ENCODE results near the gene SEC14L6. TPM values are rescaled to one million over a fixed set of nuclear protein-coding genes. Genes with fewer than 3 reads are reported as not detected.

The SEC14L6 gene
- total RNA-seq, 1 donor from 2014 or later = 17.2 TPM

- Histone ChIP-seq H3K36me3 (no peaks in the 10 kb centered on the region), H3K9me3 (no peaks in the 10 kb centered on the region), H3K4me3 (no peak overlapping the region), H3K27me3 (peaks cover 25% of the 10 kb centered on the region), H3K4me1 (no peaks in the 10 kb centered on the region), H3K27ac (no peak overlapping the region)
- DNase-seq = no peak
- intact Hi-C loops (cut with DNase I) = no loop called here
- ATAC-seq = no peak
- TF ChIP-seq, protein P1, sequence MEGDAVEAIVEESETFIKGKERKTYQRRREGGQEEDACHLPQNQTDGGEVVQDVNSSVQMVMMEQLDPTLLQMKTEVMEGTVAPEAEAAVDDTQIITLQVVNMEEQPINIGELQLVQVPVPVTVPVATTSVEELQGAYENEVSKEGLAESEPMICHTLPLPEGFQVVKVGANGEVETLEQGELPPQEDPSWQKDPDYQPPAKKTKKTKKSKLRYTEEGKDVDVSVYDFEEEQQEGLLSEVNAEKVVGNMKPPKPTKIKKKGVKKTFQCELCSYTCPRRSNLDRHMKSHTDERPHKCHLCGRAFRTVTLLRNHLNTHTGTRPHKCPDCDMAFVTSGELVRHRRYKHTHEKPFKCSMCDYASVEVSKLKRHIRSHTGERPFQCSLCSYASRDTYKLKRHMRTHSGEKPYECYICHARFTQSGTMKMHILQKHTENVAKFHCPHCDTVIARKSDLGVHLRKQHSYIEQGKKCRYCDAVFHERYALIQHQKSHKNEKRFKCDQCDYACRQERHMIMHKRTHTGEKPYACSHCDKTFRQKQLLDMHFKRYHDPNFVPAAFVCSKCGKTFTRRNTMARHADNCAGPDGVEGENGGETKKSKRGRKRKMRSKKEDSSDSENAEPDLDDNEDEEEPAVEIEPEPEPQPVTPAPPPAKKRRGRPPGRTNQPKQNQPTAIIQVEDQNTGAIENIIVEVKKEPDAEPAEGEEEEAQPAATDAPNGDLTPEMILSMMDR (IDR thresholded peaks at IDR 0.05) = no peak
Measured at GRCh38 chr22:30503551-30503950, 43.0 kb downstream of the SEC14L6 start.

DNA sequence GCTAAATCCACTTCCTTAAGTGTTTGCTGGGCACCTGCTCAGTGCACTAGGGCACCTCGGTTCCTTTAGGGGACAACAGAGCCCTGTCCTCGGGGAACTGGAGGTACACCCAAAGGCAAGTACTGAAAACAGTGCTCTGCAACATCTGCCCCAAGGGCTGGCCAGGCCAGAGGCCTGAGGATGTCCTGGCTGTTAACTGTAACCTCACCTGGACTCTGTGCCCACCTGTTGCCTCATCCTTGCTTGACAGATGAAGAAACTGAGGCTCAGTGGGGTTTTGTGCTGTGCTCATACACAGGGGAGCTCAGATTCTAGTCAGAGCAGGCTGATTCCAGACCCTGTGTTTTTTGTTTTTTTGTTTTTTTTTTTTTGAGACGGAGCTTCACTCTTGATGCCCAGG, 43.6 kb downstream of the SEC14L6 start:
- Histone ChIP-seq H3K9me3 (no peaks in the 10 kb centered on the region), H3K4me1 (no peaks in the 10 kb centered on the region), H3K36me3 (no peaks in the 10 kb centered on the region), H3K27ac (no peak overlapping the region), H3K27me3 (peaks cover 25% of the 10 kb centered on the region), H3K4me3 (no peak overlapping the region)
- no peak for ATAC-seq
- intact Hi-C loops (cut with DNase I) = no loop called here
- TF ChIP-seq, protein P1 (IDR thresholded peaks at IDR 0.05) = no peak
- no peak for DNase-seq

DNA sequence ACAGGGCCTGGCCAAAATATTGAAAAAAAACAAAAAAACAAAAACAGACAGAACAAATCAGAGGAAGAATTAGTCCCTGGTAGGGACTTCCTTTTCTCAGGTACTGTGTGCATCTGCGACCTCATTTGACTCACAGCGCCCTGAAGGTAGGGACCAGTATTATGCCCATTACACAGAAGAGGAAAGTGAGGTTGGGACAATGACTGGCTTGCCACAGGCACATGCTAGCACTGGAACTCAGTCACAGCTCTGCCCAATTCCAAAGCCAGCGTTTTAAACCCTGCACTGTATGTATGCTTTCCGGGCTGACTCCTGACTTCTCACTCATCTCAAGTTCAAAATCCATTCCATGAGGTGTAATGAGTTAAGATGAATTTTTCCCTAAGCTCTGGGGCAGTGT, 44.4 kb downstream of the SEC14L6 start:
- Histone ChIP-seq H3K4me3 (no peak overlapping the region), H3K9me3 (no peaks in the 10 kb centered on the region), H3K27ac (no peak overlapping the region), H3K4me1 (no peaks in the 10 kb centered on the region), H3K36me3 (no peaks in the 10 kb centered on the region), H3K27me3 (peaks cover 25% of the 10 kb centered on the region)
- intact Hi-C loops (cut with DNase I) = no loop called here
- ATAC-seq = no peak
- TF ChIP-seq, protein P1 (IDR thresholded peaks at IDR 0.05) = no peak
- DNase-seq = no peak

GRCh38 chr22:30500628-30501027, 45.9 kb downstream of the SEC14L6 start:
- Histone ChIP-seq H3K27ac (no peak overlapping the region), H3K27me3 (peaks cover 23% of the 10 kb centered on the region), H3K4me3 (no peak overlapping the region), H3K4me1 (no peaks in the 10 kb centered on the region), H3K9me3 (no peaks in the 10 kb centered on the region), H3K36me3 (no peaks in the 10 kb centered on the region)
- no peak for DNase-seq
- TF ChIP-seq, protein P1 (IDR thresholded peaks at IDR 0.05) = no peak
- intact Hi-C loops (cut with DNase I) = no loop called here
- no peak for ATAC-seq

DNA sequence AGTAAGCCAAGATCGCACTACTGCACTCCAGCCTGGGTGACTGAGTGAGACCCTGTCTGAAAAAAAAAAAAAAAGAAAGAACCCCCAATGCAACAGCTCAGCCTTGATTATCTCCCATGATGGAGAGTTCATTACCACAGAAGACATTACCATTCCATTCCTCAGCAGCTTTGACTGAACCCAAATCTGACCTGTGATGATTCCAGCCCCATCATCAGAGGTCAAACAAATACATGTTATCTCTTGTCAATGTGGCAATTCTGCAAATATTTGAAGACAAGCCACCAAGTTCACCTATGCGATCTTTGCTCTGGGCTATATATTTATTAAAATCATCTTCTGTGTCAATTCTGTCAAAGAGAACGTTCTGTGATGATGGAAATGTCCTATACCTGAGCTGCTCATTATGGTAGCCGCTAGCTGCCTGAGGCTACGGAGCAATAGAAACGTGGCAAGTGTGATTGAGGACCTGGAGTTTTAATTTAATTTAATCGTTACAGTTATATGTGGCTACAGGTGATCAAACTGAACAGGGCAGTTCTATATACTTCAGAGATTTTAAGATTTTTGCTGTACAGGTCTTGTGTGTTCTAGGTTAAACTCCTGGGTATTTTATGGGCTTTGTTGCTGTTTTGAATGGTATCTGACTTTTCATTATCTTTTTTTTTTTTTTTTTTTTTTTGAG, 48.9 kb downstream of the SEC14L6 start:
- ATAC-seq (no peak), DNase-seq (no peak)
- peaks cover 9% of the 10 kb centered on the region for H3K27me3 ChIP-seq
- TF ChIP-seq, protein P1 (IDR thresholded peaks at IDR 0.05) = no peak
- H3K9me3 ChIP-seq = no peaks in the 10 kb centered on the region
- H3K4me3 ChIP-seq = no peak overlapping the region
- H3K4me1 ChIP-seq = no peaks in the 10 kb centered on the region
- intact Hi-C loops (cut with DNase I) = no loop called here
- H3K36me3 ChIP-seq = no peaks in the 10 kb centered on the region
- H3K27ac ChIP-seq = no peak overlapping the region
